Neuronal stem cell (in vitro differentiated cells): ENCODE data around the gene BMP8B.
"Not testable (repeated sequence)": the region's sequence is repeated elsewhere in the genome, so short reads cannot be mapped to it uniquely, and the experiment has no call there.

ENCODE experiments used
- DNase-seq: peaks from one replicate; pipeline ENCODE4 v3.0.0-alpha.2; 2013; ENCODE audit warnings: low spot score
- H2AFZ ChIP-seq: one replicate; pipeline ENCODE4 v1.6.1; 2013; ENCODE audit warnings: mild to moderate bottlenecking, low read length, inconsistent platforms
- H2AK5ac ChIP-seq: 2 replicates; pipeline ENCODE4 v1.6.1; 2013; ENCODE audit warnings: low read depth, mild to moderate bottlenecking, inconsistent platforms, low read length, moderate library complexity, mixed read lengths
- H2BK120ac ChIP-seq: 2 replicates; pipeline ENCODE4 v1.6.1; 2013; ENCODE audit warnings: low read depth, mild to moderate bottlenecking, inconsistent platforms, low read length, moderate library complexity, mixed read lengths
- H2BK12ac ChIP-seq: one replicate; pipeline ENCODE4 v1.6.1; 2013; ENCODE audit warnings: low read length, inconsistent platforms
- H2BK15ac ChIP-seq: 2 replicates; pipeline ENCODE4 v1.6.1; 2013; ENCODE audit warnings: mild to moderate bottlenecking, low read length, inconsistent platforms, mixed read lengths
- H2BK5ac ChIP-seq: one replicate; pipeline ENCODE4 v1.6.1; 2013; ENCODE audit warnings: inconsistent platforms, mild to moderate bottlenecking, low read length, moderate library complexity
- H3K14ac ChIP-seq: one replicate; pipeline ENCODE4 v1.6.1; 2013; ENCODE audit warnings: low read length, inconsistent platforms
- H3K18ac ChIP-seq: 2 replicates; pipeline ENCODE4 v1.6.1; 2013; ENCODE audit warnings: low read length, inconsistent platforms
- H3K23ac ChIP-seq: 2 replicates; pipeline ENCODE4 v1.6.1; 2013; ENCODE audit warnings: low read depth, mild to moderate bottlenecking, mixed read lengths, low read length, inconsistent platforms; ENCODE audit not compliant: poor library complexity
- H3K27ac ChIP-seq: replicated peaks from 3 replicates; pipeline ENCODE4 v1.5.1; 2013; ENCODE audit warnings: low read length, inconsistent platforms
- H3K27me3 ChIP-seq, 3 experiments: 2 replicates each; pipeline ENCODE4 v1.6.1; 2013; ENCODE audit warnings: low read length in 3 of 3, mild to moderate bottlenecking in 2 of 3, inconsistent platforms in 1 of 3, low read depth in 1 of 3, mixed read lengths in 1 of 3, moderate library complexity in 1 of 3; ENCODE audit not compliant: control insufficient read depth in 3 of 3, insufficient read depth in 3 of 3
- H3K36me3 ChIP-seq, 2 donors: replicated peaks in 1 of 2; 2 replicates each; pipeline ENCODE4 v1.6.1; 2013; ENCODE audit warnings: low read length in 2 of 2; ENCODE audit not compliant: control insufficient read depth in 2 of 2, insufficient read depth in 2 of 2
- H3K4ac ChIP-seq: 2 replicates; pipeline ENCODE4 v1.6.1; 2013; ENCODE audit warnings: inconsistent platforms, mild to moderate bottlenecking, low read length, moderate library complexity
- H3K4me1 ChIP-seq, 2 donors: 1 replicate in 1 of 2; 2 replicates in 1 of 2; pipeline ENCODE4 v1.6.1; 2013; ENCODE audit warnings: low read length in 2 of 2, low read depth in 1 of 2; ENCODE audit not compliant: control insufficient read depth in 2 of 2, insufficient read depth in 1 of 2
- H3K4me2 ChIP-seq: one replicate; pipeline ENCODE4 v1.6.1; 2013; ENCODE audit warnings: mild to moderate bottlenecking, low read length, inconsistent platforms; ENCODE audit not compliant: insufficient read depth, poor library complexity, severe bottlenecking
- H3K4me3 ChIP-seq, 2 donors: 2 replicates each; pipeline ENCODE4 v1.5.1; 2013; ENCODE audit warnings: low read length in 2 of 2, mild to moderate bottlenecking in 2 of 2, inconsistent platforms in 1 of 2, moderate library complexity in 1 of 2
- H3K79me1 ChIP-seq: one replicate; pipeline ENCODE4 v1.6.1; 2013; ENCODE audit warnings: low read depth, mild to moderate bottlenecking, inconsistent platforms, low read length, moderate library complexity
- H3K9ac ChIP-seq: one replicate; pipeline ENCODE4 v1.6.1; 2013; ENCODE audit warnings: mild to moderate bottlenecking, low read depth, low read length, inconsistent platforms; ENCODE audit not compliant: poor library complexity
- H3K9me3 ChIP-seq, 2 donors: replicated peaks in 1 of 2; 2 replicates each; pipeline versions ENCODE3 to v1.6.1; 2013; ENCODE audit warnings: low read length in 2 of 2, mild to moderate bottlenecking in 2 of 2, inconsistent platforms in 1 of 2, low read depth in 1 of 2, mixed read lengths in 1 of 2, moderate library complexity in 1 of 2; ENCODE audit not compliant: control insufficient read depth in 2 of 2, insufficient read depth in 1 of 2
- H4K8ac ChIP-seq: one replicate; pipeline ENCODE4 v1.6.1; 2013; ENCODE audit warnings: low read depth, mild to moderate bottlenecking, inconsistent platforms, low read length, moderate library complexity
- H4K91ac ChIP-seq: one replicate; pipeline ENCODE4 v1.6.1; 2013; ENCODE audit warnings: low read length, low read depth, mild to moderate bottlenecking, inconsistent platforms; ENCODE audit not compliant: poor library complexity
- WGBS, 2 donors: extraction: QIAGEN DNeasy Blood & Tissue Kit; methylation state at CpG; one replicate each; pipeline ENCODE4 v1.1.7; 2013; ENCODE audit warnings: missing lambda C conversion rate in 2 of 2, mixed read lengths in 1 of 2; ENCODE audit not compliant: insufficient read length in 2 of 2, insufficient replicate concordance in 1 of 2; ENCODE audit errors: extremely low coverage in 2 of 2; 5-methylcytosine and 5-hydroxymethylcytosine counted together

Gene BMP8B

GRCh38 chr1:39777306-39777705 is 11.4 kb downstream of the BMP8B start:
- H3K23ac ChIP-seq: no peak overlapping the region
- H3K27ac ChIP-seq: no peak overlapping the region
- no peak overlapping the region for H3K4me3 ChIP-seq
- H3K14ac ChIP-seq: no peak overlapping the region
- H2BK5ac ChIP-seq: no peak overlapping the region
- H3K4ac ChIP-seq: no peak overlapping the region
- H2AFZ ChIP-seq: no peak overlapping the region
- peak overlapping the region; percentile 58 for H2BK12ac ChIP-seq
- no peak overlapping the region for H3K9ac ChIP-seq
- no peaks in the 10 kb centered on the region for H3K4me1 ChIP-seq
- no peak overlapping the region for H2BK15ac ChIP-seq
- no peak overlapping the region for H3K4me2 ChIP-seq
- DNase-seq: no peak
- H3K79me1 ChIP-seq: no peaks in the 10 kb centered on the region
- H4K91ac ChIP-seq: no peak overlapping the region
- peaks cover 0 to 24% (median 0%) of the 10 kb centered on the region in 3 experiments for H3K27me3 ChIP-seq
- H3K9me3 ChIP-seq: no peaks in the 10 kb centered on the region
- H3K18ac ChIP-seq: no peak overlapping the region
- H4K8ac ChIP-seq: no peak overlapping the region
- H2AK5ac ChIP-seq: no peak overlapping the region
- no CpG with 5 or more reads among the region's 4 CpGs for WGBS, 2 donors
- H2BK120ac ChIP-seq: no peak overlapping the region
- H3K36me3 ChIP-seq: no peaks in the 10 kb centered on the region

GRCh38 chr1:39776886-39777285 is 11.8 kb downstream of the BMP8B start:
- no peak overlapping the region for H4K91ac ChIP-seq
- no CpG with 5 or more reads among the region's 4 CpGs for WGBS, 2 donors
- no peak for DNase-seq
- H3K79me1 ChIP-seq: no peaks in the 10 kb centered on the region
- H3K27ac ChIP-seq: no peak overlapping the region
- no peak overlapping the region for H3K4ac ChIP-seq
- H2AFZ ChIP-seq: no peak overlapping the region
- H2BK15ac ChIP-seq: no peak overlapping the region
- H3K4me2 ChIP-seq: no peak overlapping the region
- no peaks in the 10 kb centered on the region for H3K9me3 ChIP-seq
- H3K4me3 ChIP-seq: no peak overlapping the region
- H3K36me3 ChIP-seq: no peaks in the 10 kb centered on the region
- H2AK5ac ChIP-seq: no peak overlapping the region
- no peak overlapping the region for H2BK120ac ChIP-seq
- H3K18ac ChIP-seq: no peak overlapping the region
- peaks cover 0 to 24% (median 0%) of the 10 kb centered on the region in 3 experiments for H3K27me3 ChIP-seq
- H4K8ac ChIP-seq: no peak overlapping the region
- no peak overlapping the region for H2BK5ac ChIP-seq
- no peak overlapping the region for H3K23ac ChIP-seq
- no peak overlapping the region for H2BK12ac ChIP-seq
- H3K4me1 ChIP-seq: no peaks in the 10 kb centered on the region
- no peak overlapping the region for H3K14ac ChIP-seq
- no peak overlapping the region for H3K9ac ChIP-seq

- no peak overlapping the region for H2AFZ ChIP-seq
- H3K4ac ChIP-seq: no peak overlapping the region
- no peaks in the 10 kb centered on the region for H3K9me3 ChIP-seq
- no peak overlapping the region for H2BK120ac ChIP-seq
- no peak overlapping the region for H4K8ac ChIP-seq
- DNase-seq: no peak
- H3K4me1 ChIP-seq: no peaks in the 10 kb centered on the region
- H3K27ac ChIP-seq: no peak overlapping the region
- H2BK15ac ChIP-seq: no peak overlapping the region
- no peak overlapping the region for H2BK12ac ChIP-seq
- H3K23ac ChIP-seq: no peak overlapping the region
- no peaks in the 10 kb centered on the region for H3K79me1 ChIP-seq
- no peak overlapping the region for H2BK5ac ChIP-seq
- no peak overlapping the region for H3K4me2 ChIP-seq
- no peak overlapping the region for H3K4me3 ChIP-seq
- no peak overlapping the region for H3K9ac ChIP-seq
- no peak overlapping the region for H3K18ac ChIP-seq
- no peak overlapping the region for H2AK5ac ChIP-seq
- H3K14ac ChIP-seq: no peak overlapping the region
- no peaks in the 10 kb centered on the region for H3K36me3 ChIP-seq
- WGBS, 2 donors: no CpG with 5 or more reads among the region's 12 CpGs
- H4K91ac ChIP-seq: no peak overlapping the region
- peaks cover 0 to 24% (median 0%) of the 10 kb centered on the region in 3 experiments for H3K27me3 ChIP-seq
These were observed 12.3 kb downstream of the BMP8B start for GRCh38 chr1:39776400-39776713.

GRCh38 chr1:39775676-39776399 is 12.8 kb downstream of the BMP8B start:
- H3K9me3 ChIP-seq, H2BK5ac ChIP-seq, H3K14ac ChIP-seq, DNase-seq, H2BK120ac ChIP-seq, H3K9ac ChIP-seq, H2BK15ac ChIP-seq, H3K27ac ChIP-seq, H3K4me1 ChIP-seq, H3K18ac ChIP-seq, H3K4me3 ChIP-seq, H2AFZ ChIP-seq, H4K91ac ChIP-seq, H3K23ac ChIP-seq, H3K79me1 ChIP-seq, H2AK5ac ChIP-seq, H3K4ac ChIP-seq, H2BK12ac ChIP-seq, H3K36me3 ChIP-seq, H3K4me2 ChIP-seq, H4K8ac ChIP-seq: not testable (repeated sequence)
- H3K27me3 ChIP-seq: peaks cover 0 to 24% (median 2%) of the 10 kb centered on the region in 3 experiments
- no CpG with 5 or more reads among the region's 20 CpGs for WGBS, 2 donors
